Fibroblast of mammary gland (primary cell): ENCODE measurements around the gene GRIK3.

Experiments
- DNase-seq: peaks from one replicate; pipeline ENCODE4 v3.0.0-alpha.2; 2010; ENCODE audit warnings: low read depth
- H3K4me3 ChIP-seq: 2 replicates; pipeline ENCODE4 v1.5.1; 2011; ENCODE audit warnings: low read depth, mild to moderate bottlenecking, low read length, moderate library complexity; ENCODE audit not compliant: control insufficient read depth
- CTCF ChIP-seq: conservative IDR thresholded peaks from 2 replicates; pipeline ENCODE4 v1.5.1; 2011; ENCODE audit warnings: low read depth, low read length, inconsistent platforms; ENCODE audit not compliant: control insufficient read depth, insufficient read depth

Gene GRIK3

GRCh38 chr1:36843027-36843426, 191.3 kb downstream of the GRIK3 start:
- no peak for TF ChIP-seq CTCF
- H3K4me3 ChIP-seq, result no peak overlapping the region

GRCh38 chr1:36842448-36842847, 191.9 kb downstream of the GRIK3 start:
- no peak for TF ChIP-seq CTCF
- no peak for DNase-seq
- H3K4me3 ChIP-seq, result no peak overlapping the region

More at GRCh38 chr1:36843027-36843426, 191.3 kb downstream of the GRIK3 start:
- no peak for DNase-seq

GRCh38 chr1:36839485-36839884, 194.8 kb downstream of the GRIK3 start:
- no peak for TF ChIP-seq CTCF
- DNase-seq, result no peak
- H3K4me3 ChIP-seq, result no peak overlapping the region

- H3K4me3 ChIP-seq, result no peak overlapping the region
- no peak for DNase-seq
- TF ChIP-seq CTCF, result no peak
These were observed 195.4 kb downstream of the GRIK3 start for GRCh38 chr1:36838888-36839287.

GRCh38 chr1:36836916-36837315, 197.4 kb downstream of the GRIK3 start:
- no peak overlapping the region for H3K4me3 ChIP-seq
- no peak for TF ChIP-seq CTCF
- DNase-seq, result no peak

GRCh38 chr1:36836196-36836883, 198.0 kb downstream of the GRIK3 start:
- no peak for DNase-seq
- H3K4me3 ChIP-seq, result no peak overlapping the region
- no peak for TF ChIP-seq CTCF

- H3K4me3 ChIP-seq, result no peak overlapping the region
- TF ChIP-seq CTCF, result no peak
These were observed 198.6 kb downstream of the GRIK3 start for GRCh38 chr1:36835696-36836095.

More at GRCh38 chr1:36835696-36836095, 198.6 kb downstream of the GRIK3 start:
- no peak for DNase-seq
